WTC11 (cell line): ENCODE results near the gene DROSHA. TPM values are rescaled to one million over a fixed set of nuclear protein-coding genes. Genes with fewer than 3 reads are reported as not detected.

Experiments
- ATAC-seq: fragments of 200-7000 bp; cut with Tn5 transposase; 2 replicates; pipeline ENCODE4 v1.10.0; 2021; ENCODE audit warnings: mild to moderate bottlenecking, moderate library complexity
- CTCF ChIA-PET: fragments of 300-600 bp; sonication (Branson Sonifier 250); formaldehyde crosslinking; loops from one replicate; lab custom pipeline; 2021; ENCODE audit warnings: antibody characterized with exemption; lab: Charles Lee
- POLR2A ChIA-PET: fragments of 350-600 bp; sonication (Branson Sonifier 250); formaldehyde crosslinking; loops from one replicate; lab custom pipeline; 2021; ENCODE audit warnings: antibody characterized with exemption; lab: Charles Lee
- DNase-seq: peaks from one replicate; pipeline ENCODE4 v3.0.0; 2021; ENCODE audit warnings: low spot score
- H3K27ac Mint-ChIP-seq: 2 replicates; pipeline ENCODE4 v1.8.0; 2021; ENCODE audit warnings: mixed read lengths
- H3K27me3 Mint-ChIP-seq: 2 replicates; pipeline ENCODE4 v1.8.0; 2021; ENCODE audit warnings: low read depth, mild to moderate bottlenecking, moderate library complexity, mixed read lengths
- H3K36me3 Mint-ChIP-seq: 2 replicates; pipeline ENCODE4 v1.8.0; 2021; ENCODE audit warnings: mixed read lengths
- H3K4me1 Mint-ChIP-seq: 2 replicates; pipeline ENCODE4 v1.8.0; 2022; ENCODE audit warnings: mixed read lengths
- H3K4me3 Mint-ChIP-seq: 2 replicates; pipeline ENCODE4 v1.8.0; 2021; ENCODE audit warnings: mild to moderate bottlenecking, moderate library complexity, mixed read lengths
- H3K9me3 Mint-ChIP-seq: 2 replicates; pipeline ENCODE4 v1.8.0; 2021; ENCODE audit warnings: mixed read lengths
- ATF1 ChIP-seq: sonication (generic); formaldehyde crosslinking; IDR thresholded peaks from 2 replicates; pipeline ENCODE4 v1.8.1; 2023; ENCODE audit warnings: mild to moderate bottlenecking, moderate library complexity, missing genetic modification reagents
- CREM ChIP-seq: sonication (generic); formaldehyde crosslinking; IDR thresholded peaks from 2 replicates; pipeline ENCODE4 v1.8.1; 2022; ENCODE audit warnings: mild to moderate bottlenecking, missing genetic modification reagents, moderate library complexity
- ESRRA ChIP-seq: sonication (generic); formaldehyde crosslinking; IDR thresholded peaks from 2 replicates; pipeline ENCODE4 v1.8.1; 2022; ENCODE audit warnings: mild to moderate bottlenecking, missing genetic modification reagents, borderline replicate concordance
- ETV6 ChIP-seq: sonication (generic); formaldehyde crosslinking; IDR thresholded peaks from 2 replicates; pipeline ENCODE4 v1.8.1; 2022; ENCODE audit warnings: mild to moderate bottlenecking, missing genetic modification reagents
- GTF2I ChIP-seq: fragments of 250-450 bp; sonication (Bioruptor Pico); conservative IDR thresholded peaks from 2 replicates; pipeline ENCODE4 v1.4.0; 2021; ENCODE audit warnings: mild to moderate bottlenecking
- OVOL2 ChIP-seq: fragments of 250-450 bp; sonication (Bioruptor Pico); IDR thresholded peaks from 2 replicates; pipeline ENCODE4 v1.9.0; 2021; ENCODE audit warnings: mild to moderate bottlenecking, borderline replicate concordance
- PRDM15 ChIP-seq: sonication (generic); formaldehyde crosslinking; IDR thresholded peaks from 2 replicates; pipeline ENCODE4 v1.8.0; 2022; ENCODE audit warnings: missing genetic modification reagents
- SMAD3 ChIP-seq: sonication (generic); formaldehyde crosslinking; IDR thresholded peaks from 2 replicates; pipeline ENCODE4 v1.8.0; 2022; ENCODE audit warnings: missing genetic modification reagents, mild to moderate bottlenecking, borderline replicate concordance
- SP1 ChIP-seq: sonication (generic); formaldehyde crosslinking; conservative IDR thresholded peaks from 2 replicates; pipeline ENCODE4 v1.8.1; 2022; ENCODE audit warnings: missing genetic modification reagents
- ZMAT4 ChIP-seq: fragments of 250-450 bp; sonication (Bioruptor Pico); IDR thresholded peaks from 2 replicates; pipeline ENCODE4 v1.9.0; 2021; ENCODE audit warnings: mild to moderate bottlenecking
- ZNF138 ChIP-seq: sonication (generic); formaldehyde crosslinking; conservative IDR thresholded peaks from 2 replicates; pipeline ENCODE4 v1.8.1; 2022; ENCODE audit warnings: mild to moderate bottlenecking, moderate library complexity, missing genetic modification reagents
- ZNF396 ChIP-seq: fragments of 250-450 bp; sonication (Bioruptor Pico); IDR thresholded peaks from 2 replicates; pipeline ENCODE4 v1.8.0; 2021; ENCODE audit warnings: mild to moderate bottlenecking, moderate library complexity, borderline replicate concordance
- total RNA-seq: library from RNA; stranded (reverse); gene quantifications from 3 replicates; pipeline ENCODE4 v1.2.3, GENCODE V29; 2021
- TF ChIP-seq, protein P1 (sequence below): sonication (generic); formaldehyde crosslinking; IDR thresholded peaks from 2 replicates; pipeline ENCODE4 v1.8.1; 2023; ENCODE audit warnings: mild to moderate bottlenecking, missing genetic modification reagents
- TF ChIP-seq, protein P2 (sequence below): fragments of 250-450 bp; sonication (Bioruptor Pico); IDR thresholded peaks from 2 replicates; pipeline ENCODE4 v1.9.0; 2021; ENCODE audit warnings: moderate library complexity, mild to moderate bottlenecking, inconsistent platforms, borderline replicate concordance
- TF ChIP-seq, protein P3 (sequence below): sonication (generic); formaldehyde crosslinking; IDR thresholded peaks from 2 replicates; pipeline ENCODE4 v1.8.0; 2022; ENCODE audit warnings: mild to moderate bottlenecking, missing genetic modification reagents
- TF ChIP-seq, protein P4 (sequence below): sonication (generic); formaldehyde crosslinking; IDR thresholded peaks from 2 replicates; pipeline ENCODE4 v1.8.1; 2023; ENCODE audit warnings: mild to moderate bottlenecking, missing genetic modification reagents, borderline replicate concordance

DROSHA gene
- total RNA-seq, 1 experiment from 2014 or later = 125 TPM

- TF ChIP-seq, protein P1, sequence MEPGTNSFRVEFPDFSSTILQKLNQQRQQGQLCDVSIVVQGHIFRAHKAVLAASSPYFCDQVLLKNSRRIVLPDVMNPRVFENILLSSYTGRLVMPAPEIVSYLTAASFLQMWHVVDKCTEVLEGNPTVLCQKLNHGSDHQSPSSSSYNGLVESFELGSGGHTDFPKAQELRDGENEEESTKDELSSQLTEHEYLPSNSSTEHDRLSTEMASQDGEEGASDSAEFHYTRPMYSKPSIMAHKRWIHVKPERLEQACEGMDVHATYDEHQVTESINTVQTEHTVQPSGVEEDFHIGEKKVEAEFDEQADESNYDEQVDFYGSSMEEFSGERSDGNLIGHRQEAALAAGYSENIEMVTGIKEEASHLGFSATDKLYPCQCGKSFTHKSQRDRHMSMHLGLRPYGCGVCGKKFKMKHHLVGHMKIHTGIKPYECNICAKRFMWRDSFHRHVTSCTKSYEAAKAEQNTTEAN (CRISPR knock-in tag) = no peak
- no peak for TF ChIP-seq ZNF138 (CRISPR knock-in tag)
- TF ChIP-seq, protein P2, sequence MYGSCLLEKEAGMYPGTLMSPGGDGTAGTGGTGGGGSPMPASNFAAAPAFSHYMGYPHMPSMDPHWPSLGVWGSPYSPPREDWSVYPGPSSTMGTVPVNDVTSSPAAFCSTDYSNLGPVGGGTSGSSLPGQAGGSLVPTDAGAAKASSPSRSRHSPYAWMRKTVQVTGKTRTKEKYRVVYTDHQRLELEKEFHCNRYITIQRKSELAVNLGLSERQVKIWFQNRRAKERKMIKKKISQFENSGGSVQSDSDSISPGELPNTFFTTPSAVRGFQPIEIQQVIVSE = no peak
- no peak for TF ChIP-seq ESRRA (CRISPR knock-in tag)
- TF ChIP-seq, protein P3, sequence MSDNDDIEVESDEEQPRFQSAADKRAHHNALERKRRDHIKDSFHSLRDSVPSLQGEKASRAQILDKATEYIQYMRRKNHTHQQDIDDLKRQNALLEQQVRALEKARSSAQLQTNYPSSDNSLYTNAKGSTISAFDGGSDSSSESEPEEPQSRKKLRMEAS (CRISPR knock-in tag) = no peak
- TF ChIP-seq GTF2I (CRISPR knock-in tag) = no peak
- TF ChIP-seq, protein P4, sequence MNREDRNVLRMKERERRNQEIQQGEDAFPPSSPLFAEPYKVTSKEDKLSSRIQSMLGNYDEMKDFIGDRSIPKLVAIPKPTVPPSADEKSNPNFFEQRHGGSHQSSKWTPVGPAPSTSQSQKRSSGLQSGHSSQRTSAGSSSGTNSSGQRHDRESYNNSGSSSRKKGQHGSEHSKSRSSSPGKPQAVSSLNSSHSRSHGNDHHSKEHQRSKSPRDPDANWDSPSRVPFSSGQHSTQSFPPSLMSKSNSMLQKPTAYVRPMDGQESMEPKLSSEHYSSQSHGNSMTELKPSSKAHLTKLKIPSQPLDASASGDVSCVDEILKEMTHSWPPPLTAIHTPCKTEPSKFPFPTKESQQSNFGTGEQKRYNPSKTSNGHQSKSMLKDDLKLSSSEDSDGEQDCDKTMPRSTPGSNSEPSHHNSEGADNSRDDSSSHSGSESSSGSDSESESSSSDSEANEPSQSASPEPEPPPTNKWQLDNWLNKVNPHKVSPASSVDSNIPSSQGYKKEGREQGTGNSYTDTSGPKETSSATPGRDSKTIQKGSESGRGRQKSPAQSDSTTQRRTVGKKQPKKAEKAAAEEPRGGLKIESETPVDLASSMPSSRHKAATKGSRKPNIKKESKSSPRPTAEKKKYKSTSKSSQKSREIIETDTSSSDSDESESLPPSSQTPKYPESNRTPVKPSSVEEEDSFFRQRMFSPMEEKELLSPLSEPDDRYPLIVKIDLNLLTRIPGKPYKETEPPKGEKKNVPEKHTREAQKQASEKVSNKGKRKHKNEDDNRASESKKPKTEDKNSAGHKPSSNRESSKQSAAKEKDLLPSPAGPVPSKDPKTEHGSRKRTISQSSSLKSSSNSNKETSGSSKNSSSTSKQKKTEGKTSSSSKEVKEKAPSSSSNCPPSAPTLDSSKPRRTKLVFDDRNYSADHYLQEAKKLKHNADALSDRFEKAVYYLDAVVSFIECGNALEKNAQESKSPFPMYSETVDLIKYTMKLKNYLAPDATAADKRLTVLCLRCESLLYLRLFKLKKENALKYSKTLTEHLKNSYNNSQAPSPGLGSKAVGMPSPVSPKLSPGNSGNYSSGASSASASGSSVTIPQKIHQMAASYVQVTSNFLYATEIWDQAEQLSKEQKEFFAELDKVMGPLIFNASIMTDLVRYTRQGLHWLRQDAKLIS (CRISPR knock-in tag) = no peak
- TF ChIP-seq CREM (CRISPR knock-in tag) = no peak
- no peak for TF ChIP-seq ZMAT4 (CRISPR knock-in tag)
These were observed 76.7 kb downstream of the DROSHA start (continued) for GRCh38 chr5:31455172-31455571.

DNA sequence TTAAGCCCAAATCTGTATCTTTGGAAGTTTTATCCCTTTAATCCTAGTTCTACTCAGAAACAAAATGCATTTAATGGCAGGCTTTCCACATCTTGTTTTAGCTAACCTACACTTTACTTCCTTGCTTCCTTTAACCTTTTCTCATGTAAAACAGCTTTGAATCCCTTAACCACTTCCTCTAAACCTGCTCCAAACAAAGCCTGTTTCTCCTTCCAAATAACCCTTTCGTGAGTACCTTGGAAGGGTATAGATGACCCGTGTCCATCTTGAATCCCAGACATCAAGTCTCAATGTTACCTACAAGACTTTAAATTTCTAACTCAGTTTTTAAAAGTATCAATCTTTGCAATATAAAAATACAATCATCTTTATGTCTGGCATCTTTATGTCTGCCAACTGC is 78.4 kb downstream of the DROSHA start:
- TF ChIP-seq PRDM15 (no peak), ZNF396 (CRISPR knock-in tag) (peak; percentile 47; the same call in 1 of the 2 replicates), SMAD3 (CRISPR knock-in tag) (no peak), SP1 (no peak), OVOL2 (CRISPR knock-in tag) (no peak), ZNF138 (CRISPR knock-in tag) (no peak), ETV6 (CRISPR knock-in tag) (no peak), ATF1 (CRISPR knock-in tag) (no peak)
- CTCF ChIA-PET = interaction anchor here (0.8 to 1.4 kb wide), 2 partner anchors 124 to 162 kb away, joined by 3 to 4 read pairs; no protein-coding TSS in a partner anchor
- Mint-ChIP-seq H3K36me3 (peaks cover 81% of the 10 kb centered on the region), H3K9me3 (peaks cover 23% of the 10 kb centered on the region), H3K4me3 (0 out of 2 replicates have a peak overlapping the region, but pooled peaks have one; percentile 7), H3K27me3 (no peaks in the 10 kb centered on the region; the same call in 1 of the 2 replicates), H3K4me1 (peaks cover 25% of the 10 kb centered on the region), H3K27ac (peak overlapping the region; percentile 98)
- ATAC-seq (peak; percentile 97), DNase-seq (no peak)
- POLR2A ChIA-PET = interaction anchor here (0.7 kb wide), 1 partner anchor 53 kb away, joined by 4 read pairs; no protein-coding TSS in a partner anchor
